Smooth muscle cell of trachea (primary cell): ENCODE measurements around the gene CPNE7. TPM values are rescaled to one million over a fixed set of nuclear protein-coding genes. Genes with fewer than 3 reads are reported as not detected.

ENCODE experiments used
- total RNA-seq: library from RNA; depleted of rRNA; stranded (reverse); fragments of >200 nt; gene quantifications from 2 replicates; pipeline ENCODE4 v1.2.1, GENCODE V29; 2014

CPNE7 gene
- total RNA-seq = 15.6 and 31.6 TPM in 2 replicates

GRCh38 chr16:89575247-89576152 is at the start of gene CPNE7:
Gene CPNE7, plus strand, starts transcription at chr16:89575758. Its CDS starts 140 bp downstream, at chr16:89575898.

GRCh38 chr16:89560378-89561141 is 15.0 kb upstream of the CPNE7 start, which contains the start of gene RPL13:
Gene RPL13, plus strand, starts transcription at chr16:89560682. Its CDS starts 278 bp downstream, at chr16:89560960.

GRCh38 chr16:89613231-89613953 is 37.8 kb downstream of the CPNE7 start, which contains the start of gene DPEP1:
Gene DPEP1, plus strand, starts transcription at chr16:89613642. Its CDS starts 16,769 bp downstream, at chr16:89630411.

Other genes starting within 250 kb of the CPNE7 start
- gene ANKRD11, start 85.2 kb upstream of the CPNE7 start, total RNA-seq = 66.0 and 79.3 TPM in 2 replicates
- 139 and 154 TPM in 2 replicates for gene SPG7, start 67.4 kb upstream of the CPNE7 start, total RNA-seq
- gene RPL13, start 15.1 kb upstream of the CPNE7 start, total RNA-seq = 2,383 and 3,310 TPM in 2 replicates
- 0.33 TPM in 1 of 2 replicates, not detected in the other for gene DPEP1, start 37.9 kb downstream of the CPNE7 start, total RNA-seq
- gene CHMP1A, start 82.0 kb downstream of the CPNE7 start, total RNA-seq = 91.3 and 125 TPM in 2 replicates
- gene SPATA33, start 82.1 kb downstream of the CPNE7 start, total RNA-seq = 2.5 and 3.6 TPM in 2 replicates
- 39.6 and 39.9 TPM in 2 replicates for gene CDK10, start 110.9 kb downstream of the CPNE7 start, total RNA-seq
- gene SPATA2L, start 125.9 kb downstream of the CPNE7 start, total RNA-seq = 7.7 and 14.2 TPM in 2 replicates
- gene VPS9D1, start 145.1 kb downstream of the CPNE7 start, total RNA-seq = 12.8 and 18.2 TPM in 2 replicates
- 12.2 and 16.2 TPM in 2 replicates for gene ZNF276, start 145.8 kb downstream of the CPNE7 start, total RNA-seq
- 6.1 and 14.0 TPM in 2 replicates for gene FANCA, start 240.9 kb downstream of the CPNE7 start, total RNA-seq